ENCODE data around the gene CALML4.

CALML4 gene

GRCh38 chr15:68148039-68148438 is 57.1 kb downstream of the CALML4 start:
- Histone ChIP-seq H3K27ac (no peak overlapping the region), H3K4me3 (ENCODE audit: low read depth, low read length) (no peak overlapping the region), H3K9me3 (ENCODE audit: severe bottlenecking) (no peaks in the 10 kb centered on the region), H3K36me3 (peaks cover 26% of the 10 kb centered on the region), H3K27me3 (ENCODE audit: insufficient read depth, low read depth, severe bottlenecking) (no peaks in the 10 kb centered on the region)
- no peak for TF ChIP-seq CTCF (IDR thresholded peaks at IDR 0.05; ENCODE audit: low read depth, low read length)
- no peak for DNase-seq

DNA sequence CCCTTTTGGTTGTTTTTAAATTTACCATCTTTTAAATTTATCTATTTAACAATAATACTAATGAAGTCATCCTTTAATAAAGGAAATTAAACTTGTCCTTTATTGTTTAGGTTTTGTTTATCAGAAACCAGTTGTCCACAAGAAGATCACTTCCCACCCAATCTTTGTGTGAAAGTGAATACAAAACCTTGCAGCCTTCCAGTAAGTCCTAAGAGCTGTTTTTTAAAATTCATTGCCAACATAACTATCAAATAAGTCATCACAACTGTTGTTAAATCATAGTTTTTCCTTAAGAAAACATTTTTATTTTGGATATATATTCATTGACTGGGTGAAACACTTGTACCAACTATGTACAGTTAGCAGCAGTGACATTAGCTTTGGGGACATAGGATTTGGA is 59.4 kb downstream of the CALML4 start:
- no peak overlapping the region for H3K27ac ChIP-seq
- H3K36me3 ChIP-seq: peaks cover 26% of the 10 kb centered on the region
- no peaks in the 10 kb centered on the region for H3K9me3 ChIP-seq (ENCODE audit: severe bottlenecking)
- DNase-seq: no peak
- H3K4me3 ChIP-seq (ENCODE audit: low read depth, low read length): no peak overlapping the region
- no peak for TF ChIP-seq CTCF (IDR thresholded peaks at IDR 0.05; ENCODE audit: low read depth, low read length)
- no peaks in the 10 kb centered on the region for H3K27me3 ChIP-seq (ENCODE audit: insufficient read depth, low read depth, severe bottlenecking)

GRCh38 chr15:68143785-68144184 is 61.3 kb downstream of the CALML4 start:
- TF ChIP-seq CTCF (IDR thresholded peaks at IDR 0.05; ENCODE audit: low read depth, low read length): no peak
- no peak overlapping the region for H3K27ac ChIP-seq
- H3K9me3 ChIP-seq (ENCODE audit: severe bottlenecking): no peaks in the 10 kb centered on the region
- no peaks in the 10 kb centered on the region for H3K27me3 ChIP-seq (ENCODE audit: insufficient read depth, low read depth, severe bottlenecking)
- H3K36me3 ChIP-seq: peaks cover 26% of the 10 kb centered on the region
- no peak for DNase-seq
- no peak overlapping the region for H3K4me3 ChIP-seq (ENCODE audit: low read depth, low read length)

DNA sequence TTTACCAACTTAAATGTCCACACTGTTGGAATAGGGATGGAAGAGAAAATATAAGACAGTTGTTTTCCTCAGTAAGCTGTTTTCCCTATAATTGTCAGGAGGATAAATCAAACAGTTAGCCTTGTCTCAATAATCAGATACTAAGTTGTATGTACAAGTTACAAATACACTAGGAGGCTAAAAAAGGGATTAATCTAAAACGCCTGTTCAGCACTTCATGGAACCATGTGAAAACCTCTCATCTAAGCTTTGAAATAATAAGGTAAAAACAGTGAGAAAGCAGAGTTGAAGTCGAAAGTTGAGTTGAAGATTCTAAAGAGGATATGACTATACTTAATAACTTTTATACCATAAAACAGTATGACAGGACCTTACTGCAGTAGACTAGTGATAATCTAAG is 62.0 kb downstream of the CALML4 start:
- Histone ChIP-seq H3K36me3 (peaks cover 26% of the 10 kb centered on the region), H3K4me3 (ENCODE audit: low read depth, low read length) (no peak overlapping the region), H3K27ac (no peak overlapping the region), H3K27me3 (ENCODE audit: insufficient read depth, low read depth, severe bottlenecking) (no peaks in the 10 kb centered on the region), H3K9me3 (ENCODE audit: severe bottlenecking) (no peaks in the 10 kb centered on the region)
- no peak for TF ChIP-seq CTCF (IDR thresholded peaks at IDR 0.05; ENCODE audit: low read depth, low read length)
- no peak for DNase-seq
